H1 (cell line): ENCODE measurements around the gene CACNA1D. TPM values are rescaled to one million over a fixed set of nuclear protein-coding genes. Genes with fewer than 3 reads are reported as not detected.

Experiments
- CHD7 ChIP-seq: fragments of 300-600 bp; sonication (generic); IDR thresholded peaks from 2 replicates; pipeline ENCODE4 v1.7.1; 2012; ENCODE audit warnings: low read length, moderate library complexity, mild to moderate bottlenecking, inconsistent platforms; ENCODE audit not compliant: insufficient replicate concordance
- HDAC6 ChIP-seq: IDR thresholded peaks from one replicate; pipeline ENCODE4 v1.7.1; 2012; ENCODE audit warnings: low read depth, mild to moderate bottlenecking, inconsistent platforms, low read length, moderate library complexity
- PHF8 ChIP-seq: fragments of 200-600 bp; sonication (generic); conservative IDR thresholded peaks from 2 replicates; pipeline ENCODE4 v1.7.1; 2012; ENCODE audit warnings: low read depth, mild to moderate bottlenecking, inconsistent platforms, low read length, moderate library complexity
- POLR2AphosphoS5 ChIP-seq: IDR thresholded peaks from 2 replicates; pipeline ENCODE4 v1.6.1; 2011; ENCODE audit warnings: low read depth, low read length
- POU5F1 ChIP-seq: IDR thresholded peaks from 2 replicates; pipeline ENCODE4 v1.6.1; 2011; ENCODE audit warnings: low read depth, mild to moderate bottlenecking, low read length, moderate library complexity
- RBBP5 ChIP-seq: IDR thresholded peaks from 2 replicates; pipeline ENCODE4 v1.7.1; 2012; ENCODE audit warnings: low read depth, mild to moderate bottlenecking, inconsistent platforms, low read length, moderate library complexity, borderline replicate concordance
- SRF ChIP-seq: IDR thresholded peaks from 2 replicates; pipeline ENCODE4 v1.6.1; 2011; ENCODE audit warnings: mild to moderate bottlenecking, low read depth, low read length, moderate library complexity
- polyA plus RNA-seq, 7 experiments: library from polyadenylated mRNA; depleted of rRNA in 3 of 7; stranded (reverse) in 5 of 7; unstranded in 2 of 7; fragments of >200 nt in 5 of 7; fragments of 200-250 nt in 2 of 7; gene quantifications; 1 replicate in 5 of 7; 2 replicates in 1 of 7; 4 replicates in 1 of 7; pipeline versions ENCODE4 v1.2.1 to v1.2.3, GENCODE V29; 2011 to 2013; ENCODE audit warnings: missing spikeins in 2 of 7, mixed read lengths in 2 of 7
- total RNA-seq: library from RNA; stranded (reverse); fragmentation: NEBNext Ultra II Directional; extraction: Animal tissue kit (Norgen Biotek cat#: 25700); gene quantifications from 2 replicates; pipeline ENCODE4 v1.2.1, GENCODE V29; 2021
- TF ChIP-seq, protein P1 (sequence below), 3 experiments: IDR thresholded peaks; 1 replicate in 2 of 3; 2 replicates in 1 of 3; pipeline versions ENCODE4 v1.5.1 to v1.6.1; 2011; ENCODE audit warnings: low read length in 3 of 3, mild to moderate bottlenecking in 3 of 3, inconsistent platforms in 2 of 3, low read depth in 1 of 3, moderate library complexity in 1 of 3; ENCODE audit not compliant: insufficient read depth in 1 of 3; ENCODE audit errors: control extremely low read depth in 1 of 3

The CACNA1D gene
- total and polyA plus RNA-seq, 2 of the 8 experiments (the other 6 are each of a cell fraction or from before 2014, with no cell fraction given) = 2.0 to 2.9 TPM

DNA sequence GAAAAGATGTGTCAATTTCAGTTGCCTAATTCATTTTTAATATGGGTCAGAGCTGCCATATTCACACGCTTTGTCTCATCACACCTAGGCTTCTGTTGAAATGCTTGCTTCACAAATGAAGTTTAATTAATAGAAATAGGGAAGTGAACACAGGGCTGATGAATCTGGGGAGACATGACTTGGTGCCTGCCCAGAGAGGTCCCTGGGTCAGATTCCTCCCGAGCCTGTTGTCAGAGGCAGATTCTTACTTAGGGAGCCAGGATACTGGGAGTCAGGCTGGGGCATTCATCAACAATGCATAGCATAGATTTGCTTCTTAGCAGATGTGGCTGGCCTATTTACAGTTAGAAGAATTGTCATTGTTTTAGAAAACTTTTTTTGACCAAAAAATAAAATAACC, 90.6 kb downstream of the CACNA1D start (continued):
- TF ChIP-seq CHD7 (no peak), PHF8 (no peak), POLR2AphosphoS5 (no peak), POU5F1 (no peak), HDAC6 (no peak), SRF (no peak), RBBP5 (no peak)
- TF ChIP-seq, protein P1, sequence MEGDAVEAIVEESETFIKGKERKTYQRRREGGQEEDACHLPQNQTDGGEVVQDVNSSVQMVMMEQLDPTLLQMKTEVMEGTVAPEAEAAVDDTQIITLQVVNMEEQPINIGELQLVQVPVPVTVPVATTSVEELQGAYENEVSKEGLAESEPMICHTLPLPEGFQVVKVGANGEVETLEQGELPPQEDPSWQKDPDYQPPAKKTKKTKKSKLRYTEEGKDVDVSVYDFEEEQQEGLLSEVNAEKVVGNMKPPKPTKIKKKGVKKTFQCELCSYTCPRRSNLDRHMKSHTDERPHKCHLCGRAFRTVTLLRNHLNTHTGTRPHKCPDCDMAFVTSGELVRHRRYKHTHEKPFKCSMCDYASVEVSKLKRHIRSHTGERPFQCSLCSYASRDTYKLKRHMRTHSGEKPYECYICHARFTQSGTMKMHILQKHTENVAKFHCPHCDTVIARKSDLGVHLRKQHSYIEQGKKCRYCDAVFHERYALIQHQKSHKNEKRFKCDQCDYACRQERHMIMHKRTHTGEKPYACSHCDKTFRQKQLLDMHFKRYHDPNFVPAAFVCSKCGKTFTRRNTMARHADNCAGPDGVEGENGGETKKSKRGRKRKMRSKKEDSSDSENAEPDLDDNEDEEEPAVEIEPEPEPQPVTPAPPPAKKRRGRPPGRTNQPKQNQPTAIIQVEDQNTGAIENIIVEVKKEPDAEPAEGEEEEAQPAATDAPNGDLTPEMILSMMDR (IDR thresholded peaks at IDR 0.05; ENCODE audit: control extremely low read depth in 1 of 3, insufficient read depth in 1 of 3, low read depth in 1 of 3, low read length in 3 of 3) = no peak
